ENCODE measurements around the gene CLEC3A.
A peak's percentile ranks its signal among the peaks of the same experiment; 100 is the strongest.

CLEC3A gene

DNA sequence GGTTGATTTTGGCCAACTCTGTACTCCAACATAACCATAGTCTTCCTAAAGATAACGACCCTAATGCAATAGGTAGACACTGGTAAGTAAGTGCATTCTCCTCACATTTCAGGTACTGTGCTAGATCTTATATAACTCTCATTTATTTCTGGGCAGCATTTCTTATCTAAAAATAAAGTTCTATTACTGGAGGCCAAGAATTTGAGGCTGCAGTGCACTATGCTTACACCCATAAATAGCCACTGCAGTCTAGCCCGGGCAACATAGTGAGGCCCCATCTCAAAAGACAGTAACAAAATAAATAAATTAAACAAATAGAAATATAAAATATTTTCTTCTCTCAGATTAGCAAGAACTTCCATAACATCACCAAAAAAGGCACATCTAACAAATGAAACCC is 12.7 kb downstream of the CLEC3A start:
- DNase-seq: no peak
- no peak overlapping the region for H3K27ac ChIP-seq
- in situ Hi-C loops (cut with HindIII; ENCODE audit: low pct_ligation_motif_present, low sequenced_read_pairs): no loop called here
- TF ChIP-seq CTCF (IDR thresholded peaks at IDR 0.05; ENCODE audit: low read depth, low read length, missing control alignments): no peak
- H3K27me3 ChIP-seq (replicated peaks): no peaks in the 10 kb centered on the region
- no peak overlapping the region for H3K4me3 ChIP-seq (ENCODE audit: low read depth, low read length)
- H3K36me3 ChIP-seq (replicated peaks): no peaks in the 10 kb centered on the region

DNA sequence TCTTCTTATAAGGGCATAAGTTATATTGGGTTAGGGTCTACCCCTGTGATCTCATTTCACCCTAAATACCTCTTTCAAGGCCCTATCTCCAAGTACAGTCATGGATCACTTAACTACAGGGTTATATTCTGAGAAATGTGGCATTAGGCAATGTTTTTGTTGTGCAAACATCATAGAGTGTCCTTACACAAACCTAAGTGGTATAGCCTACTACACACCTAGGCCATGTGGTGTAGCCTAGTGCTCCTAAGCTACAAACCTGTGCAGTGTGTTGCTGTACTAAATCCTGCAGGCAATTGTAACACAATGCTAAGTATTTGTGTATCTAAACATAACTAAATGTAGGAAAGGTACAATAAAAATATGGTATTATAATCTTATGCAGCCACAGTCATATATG is 18.0 kb downstream of the CLEC3A start:
- DNase-seq: no peak
- in situ Hi-C loops (cut with HindIII; ENCODE audit: low pct_ligation_motif_present, low sequenced_read_pairs): no loop called here
- TF ChIP-seq CTCF (IDR thresholded peaks at IDR 0.05; ENCODE audit: low read depth, low read length, missing control alignments): no peak
- H3K27ac ChIP-seq: no peak overlapping the region
- H3K4me3 ChIP-seq (ENCODE audit: low read depth, low read length): no peak overlapping the region
- H3K27me3 ChIP-seq (replicated peaks): no peaks in the 10 kb centered on the region
- H3K36me3 ChIP-seq (replicated peaks): no peaks in the 10 kb centered on the region

DNA sequence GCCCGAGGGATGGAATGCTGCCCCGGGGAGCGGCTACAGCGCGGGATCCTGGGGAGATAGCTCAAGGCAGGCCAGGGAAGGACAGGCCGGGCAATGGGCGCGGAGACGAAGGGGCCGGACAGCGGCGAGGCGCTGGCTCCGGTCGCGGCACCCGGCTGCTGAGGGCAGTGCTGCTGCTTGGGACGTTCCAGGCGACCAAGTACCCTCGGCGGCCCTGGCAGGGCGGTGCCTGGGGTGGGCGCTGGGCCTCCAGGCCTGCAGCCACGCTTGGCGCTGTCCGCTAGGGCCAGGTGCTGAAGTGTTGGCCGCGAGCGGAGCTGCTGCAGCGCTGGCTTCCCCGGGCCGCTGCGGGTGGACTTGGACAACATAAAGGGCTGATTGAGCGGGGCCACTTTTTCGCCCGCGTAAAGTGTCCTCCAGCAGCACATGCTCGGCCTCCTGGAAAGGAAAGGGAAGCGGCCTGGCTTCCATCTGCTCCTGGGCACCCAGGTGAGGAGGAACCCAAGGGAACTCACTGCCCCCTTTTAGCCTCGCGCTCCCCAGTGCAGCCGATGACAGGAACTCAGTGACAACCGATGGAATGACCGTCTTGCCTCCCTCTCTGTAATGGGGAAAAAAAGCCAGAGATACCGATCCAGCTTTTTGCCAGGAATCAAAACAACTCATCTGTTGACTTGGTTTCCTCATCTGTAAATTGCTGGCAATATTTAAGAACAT is 23.7 kb downstream of the CLEC3A start:
- no peak overlapping the region for H3K4me3 ChIP-seq (ENCODE audit: low read depth, low read length)
- DNase-seq: peak; percentile 55
- H3K36me3 ChIP-seq (replicated peaks): no peaks in the 10 kb centered on the region
- H3K27ac ChIP-seq: no peak overlapping the region
- no peaks in the 10 kb centered on the region for H3K27me3 ChIP-seq (replicated peaks)
- no peak for TF ChIP-seq CTCF (IDR thresholded peaks at IDR 0.05; ENCODE audit: low read depth, low read length, missing control alignments)
- in situ Hi-C loops (cut with HindIII; ENCODE audit: low pct_ligation_motif_present, low sequenced_read_pairs): no loop called here

GRCh38 chr16:78048319-78048718 is 26.0 kb downstream of the CLEC3A start:
- in situ Hi-C loops (cut with HindIII; ENCODE audit: low pct_ligation_motif_present, low sequenced_read_pairs): no loop called here
- Histone ChIP-seq H3K36me3 (replicated peaks) (no peaks in the 10 kb centered on the region), H3K4me3 (ENCODE audit: low read depth, low read length) (no peak overlapping the region), H3K27me3 (replicated peaks) (no peaks in the 10 kb centered on the region), H3K27ac (no peak overlapping the region)
- DNase-seq: no peak
- no peak for TF ChIP-seq CTCF (IDR thresholded peaks at IDR 0.05; ENCODE audit: low read depth, low read length, missing control alignments)

GRCh38 chr16:78050734-78051400 is 28.5 kb downstream of the CLEC3A start:
- TF ChIP-seq CTCF (IDR thresholded peaks at IDR 0.05; ENCODE audit: low read depth, low read length, missing control alignments): no peak
- no peaks in the 10 kb centered on the region for H3K36me3 ChIP-seq (replicated peaks)
- no peak for DNase-seq
- in situ Hi-C loops (cut with HindIII; ENCODE audit: low pct_ligation_motif_present, low sequenced_read_pairs): no loop called here
- no peak overlapping the region for H3K27ac ChIP-seq
- no peak overlapping the region for H3K4me3 ChIP-seq (ENCODE audit: low read depth, low read length)
- no peaks in the 10 kb centered on the region for H3K27me3 ChIP-seq (replicated peaks)

Data from brain microvascular endothelial cell (primary cell).